ENCODE results near the gene JMJD8. TPM values are rescaled to one million over a fixed set of nuclear protein-coding genes. Genes with fewer than 3 reads are reported as not detected.

JMJD8 gene
- total RNA-seq, 1 experiment from 2014 or later, result 81.3 TPM

- Histone ChIP-seq H3F3A (ENCODE audit: low read length, unreplicated experiment) (no peaks in the 10 kb centered on the region), H3K27ac (ENCODE audit: low read length) (no peak overlapping the region), H3K36me3 (ENCODE audit: low read depth, low read length) (no peaks in the 10 kb centered on the region), H4K20me1 (ENCODE audit: low read length) (no peaks in the 10 kb centered on the region), H3K27me3 (ENCODE audit: low read length) (no peaks in the 10 kb centered on the region), H3K4me2 (ENCODE audit: low read length) (no peak overlapping the region), H3K79me2 (ENCODE audit: low read length) (peaks cover 12% of the 10 kb centered on the region), H2AFZ (ENCODE audit: low read length) (no peak overlapping the region), H3K4me3 (ENCODE audit: low read length) (no peak overlapping the region), H3K9me3 (ENCODE audit: low read length) (no peaks in the 10 kb centered on the region), H3K9ac (ENCODE audit: low read length) (no peak overlapping the region), H3K4me1 (ENCODE audit: insufficient read depth, low read length) (peaks cover 4% of the 10 kb centered on the region), H3K9me2 (replicated peaks; ENCODE audit: low read length) (no peaks in the 10 kb centered on the region)
- ChIA-PET POLR2A (ENCODE audit: unreplicated experiment) (no interaction called here), CTCF (no interaction called here)
- DNase-seq (no peak), ATAC-seq (no peak)
- TF ChIP-seq EZH2phosphoT487 (IDR thresholded peaks at IDR 0.05; ENCODE audit: borderline replicate concordance, low read length) (no peak), EZH2 (IDR thresholded peaks at IDR 0.05; ENCODE audit: low read length, unreplicated experiment) (no peak)
- TF ChIP-seq, protein P1, sequence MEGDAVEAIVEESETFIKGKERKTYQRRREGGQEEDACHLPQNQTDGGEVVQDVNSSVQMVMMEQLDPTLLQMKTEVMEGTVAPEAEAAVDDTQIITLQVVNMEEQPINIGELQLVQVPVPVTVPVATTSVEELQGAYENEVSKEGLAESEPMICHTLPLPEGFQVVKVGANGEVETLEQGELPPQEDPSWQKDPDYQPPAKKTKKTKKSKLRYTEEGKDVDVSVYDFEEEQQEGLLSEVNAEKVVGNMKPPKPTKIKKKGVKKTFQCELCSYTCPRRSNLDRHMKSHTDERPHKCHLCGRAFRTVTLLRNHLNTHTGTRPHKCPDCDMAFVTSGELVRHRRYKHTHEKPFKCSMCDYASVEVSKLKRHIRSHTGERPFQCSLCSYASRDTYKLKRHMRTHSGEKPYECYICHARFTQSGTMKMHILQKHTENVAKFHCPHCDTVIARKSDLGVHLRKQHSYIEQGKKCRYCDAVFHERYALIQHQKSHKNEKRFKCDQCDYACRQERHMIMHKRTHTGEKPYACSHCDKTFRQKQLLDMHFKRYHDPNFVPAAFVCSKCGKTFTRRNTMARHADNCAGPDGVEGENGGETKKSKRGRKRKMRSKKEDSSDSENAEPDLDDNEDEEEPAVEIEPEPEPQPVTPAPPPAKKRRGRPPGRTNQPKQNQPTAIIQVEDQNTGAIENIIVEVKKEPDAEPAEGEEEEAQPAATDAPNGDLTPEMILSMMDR (conservative IDR thresholded peaks at IDR 0.05; ENCODE audit: low read depth, low read length), result no peak
- intact Hi-C loops (cut with micrococcal nuclease), result no loop called here
- BruUV-seq (replicated peaks), result no TSS peak
Measured at GRCh38 chr16:632486-633335, 51.4 kb downstream of the JMJD8 start.

DNA sequence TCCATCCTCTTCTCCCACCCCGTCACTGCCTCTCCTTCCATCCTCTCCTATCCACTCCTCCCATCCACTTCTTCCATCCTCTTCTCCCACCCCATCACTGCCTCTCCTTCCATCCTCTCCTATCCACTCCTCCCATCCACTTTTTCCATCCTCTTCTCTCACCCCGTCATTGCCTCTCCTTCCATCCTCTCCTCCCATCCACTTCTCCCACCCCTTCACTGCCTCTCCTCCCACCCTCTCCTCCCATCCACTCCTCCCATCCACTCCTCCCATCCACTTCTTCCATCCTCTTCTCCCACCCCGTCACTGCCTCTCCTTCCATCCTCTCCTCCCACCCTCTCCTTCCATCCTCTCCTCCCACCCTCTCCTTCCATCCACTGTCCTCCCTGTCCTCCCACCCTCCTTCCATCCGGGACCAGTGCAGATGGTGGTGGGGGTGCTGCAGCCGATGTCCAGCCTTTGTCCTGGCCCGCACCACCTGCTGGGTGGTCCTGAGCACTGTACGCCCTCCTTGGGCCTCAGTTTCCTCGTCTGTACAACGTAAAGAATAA is 52.3 kb downstream of the JMJD8 start:
- peaks cover 12% of the 10 kb centered on the region for H3K79me2 ChIP-seq (ENCODE audit: low read length)
- DNase-seq (no peak), ATAC-seq (no peak)
- no peak for TF ChIP-seq EZH2phosphoT487 (IDR thresholded peaks at IDR 0.05; ENCODE audit: borderline replicate concordance, low read length)
- H3K4me2 ChIP-seq (ENCODE audit: low read length), result no peak overlapping the region
- no peaks in the 10 kb centered on the region for H3K27me3 ChIP-seq (ENCODE audit: low read length)
- intact Hi-C loops (cut with micrococcal nuclease), result no loop called here
- H3K27ac ChIP-seq (ENCODE audit: low read length), result no peak overlapping the region
- no peaks in the 10 kb centered on the region for H3K9me2 ChIP-seq (replicated peaks; ENCODE audit: low read length)
- no peaks in the 10 kb centered on the region for H3F3A ChIP-seq (ENCODE audit: low read length, unreplicated experiment)
- no peak overlapping the region for H3K4me3 ChIP-seq (ENCODE audit: low read length)
- no TSS peak for BruUV-seq (replicated peaks)
- no peaks in the 10 kb centered on the region for H3K9me3 ChIP-seq (ENCODE audit: low read length)
- no peaks in the 10 kb centered on the region for H4K20me1 ChIP-seq (ENCODE audit: low read length)
- ChIA-PET POLR2A (ENCODE audit: unreplicated experiment) (no interaction called here), CTCF (no interaction called here)
- H3K36me3 ChIP-seq (ENCODE audit: low read depth, low read length), result no peaks in the 10 kb centered on the region
- H3K9ac ChIP-seq (ENCODE audit: low read length), result no peak overlapping the region
- H3K4me1 ChIP-seq (ENCODE audit: insufficient read depth, low read length), result peaks cover 9% of the 10 kb centered on the region
- H2AFZ ChIP-seq (ENCODE audit: low read length), result no peak overlapping the region

Other genes with a start within 250 kb of the JMJD8 start
- 60.4 and 78.1 TPM in 2 replicates for gene CAPN15, start 156.6 kb downstream of the JMJD8 start, total RNA-seq (2014; rRNA removed)
- not detected in 2 replicates for gene PRR35, start 123.9 kb downstream of the JMJD8 start, total RNA-seq (2014; rRNA removed)
- 0.44 TPM in 1 of 2 replicates, not detected in the other for gene NHLRC4, start 117.3 kb downstream of the JMJD8 start, total RNA-seq (2014; rRNA removed)
- gene PIGQ, start 114.4 kb downstream of the JMJD8 start, total RNA-seq (2014; rRNA removed), result 36.0 and 43.8 TPM in 2 replicates
- gene RAB40C, start 94.3 kb downstream of the JMJD8 start, total RNA-seq (2014; rRNA removed), result 19.5 and 27.0 TPM in 2 replicates
- 0.11 and 0.40 TPM in 2 replicates for gene WFIKKN1, start 53.3 kb downstream of the JMJD8 start, total RNA-seq (2014; rRNA removed)
- gene METTL26, start 48.0 kb downstream of the JMJD8 start, total RNA-seq (2014; rRNA removed), result 179 and 207 TPM in 2 replicates
- 83.5 and 84.6 TPM in 2 replicates for gene MCRIP2, start 42.5 kb downstream of the JMJD8 start, total RNA-seq (2014; rRNA removed)
- 44.4 and 72.4 TPM in 2 replicates for gene WDR90, start 35.0 kb downstream of the JMJD8 start, total RNA-seq (2014; rRNA removed)
- 93.0 and 100 TPM in 2 replicates for gene RHOT2, start 16.2 kb downstream of the JMJD8 start, total RNA-seq (2014; rRNA removed)
- 1.7 and 3.7 TPM in 2 replicates for gene RHBDL1, start 8.7 kb downstream of the JMJD8 start, total RNA-seq (2014; rRNA removed)
- 152 and 226 TPM in 2 replicates for gene STUB1, start 3.9 kb downstream of the JMJD8 start, total RNA-seq (2014; rRNA removed)
- gene WDR24, start 6.1 kb upstream of the JMJD8 start, total RNA-seq (2014; rRNA removed), result 9.5 and 12.7 TPM in 2 replicates
- gene FBXL16, start 21.5 kb upstream of the JMJD8 start, total RNA-seq (2014; rRNA removed), result 4.3 and 7.5 TPM in 2 replicates
- 314 and 320 TPM in 2 replicates for gene METRN, start 30.8 kb upstream of the JMJD8 start, total RNA-seq (2014; rRNA removed)
- gene ANTKMT, start 36.8 kb upstream of the JMJD8 start, total RNA-seq (2014; rRNA removed), result 77.3 and 79.0 TPM in 2 replicates
- 3.3 and 5.8 TPM in 2 replicates for gene CCDC78, start 42.1 kb upstream of the JMJD8 start, total RNA-seq (2014; rRNA removed)
- 16.4 and 19.4 TPM in 2 replicates for gene HAGHL, start 42.8 kb upstream of the JMJD8 start, total RNA-seq (2014; rRNA removed)
- gene CIAO3, start 56.7 kb upstream of the JMJD8 start, total RNA-seq (2014; rRNA removed), result 46.1 and 62.5 TPM in 2 replicates
- 0.73 and 4.7 TPM in 2 replicates for gene MSLN, start 76.4 kb upstream of the JMJD8 start, total RNA-seq (2014; rRNA removed)
- 72.6 and 93.7 TPM in 2 replicates for gene RPUSD1, start 104.0 kb upstream of the JMJD8 start, total RNA-seq (2014; rRNA removed)
- 79.0 and 107 TPM in 2 replicates for gene CHTF18, start 104.3 kb upstream of the JMJD8 start, total RNA-seq (2014; rRNA removed)
- not detected in 2 replicates for gene GNG13, start 116.4 kb upstream of the JMJD8 start, total RNA-seq (2014; rRNA removed)

Measured in PC-3 (cell line).